GM12878 (cell line): Measurements from ENCODE around the gene ACTR2. TPM values are rescaled to one million over a fixed set of nuclear protein-coding genes. Genes with fewer than 3 reads are reported as not detected.

ENCODE experiments used
- ATAC-seq: fragments of 200-7000 bp; cut with Tn5 transposase; 3 replicates; pipeline ENCODE4 v1.9.1; 2020; ENCODE audit warnings: mild to moderate bottlenecking, moderate library complexity
- BruUV-seq: library from RNA; stranded (reverse); fragments of 400-500 nt; replicated peaks from 2 replicates; lab custom pipeline; 2021; lab: Mats Ljungman, UMichigan
- CTCF ChIA-PET: fragments of 300-600 bp; sonication (Branson Sonifier 250); formaldehyde crosslinking; extraction: SDS; loops from one replicate; lab custom pipeline; 2021; ENCODE audit warnings: inconsistent platforms; lab: Yijun Ruan, JAX
- POLR2A ChIA-PET: fragments of 350-600 bp; formaldehyde crosslinking; extraction: SDS; loops from one replicate; lab custom pipeline; 2021; ENCODE audit warnings: inconsistent platforms; lab: Charles Lee
- RAD21 ChIA-PET: fragments of 300-600 bp; sonication (Branson Sonifier 250); formaldehyde crosslinking; loops from one replicate; lab custom pipeline; 2023; ENCODE audit warnings: antibody characterized with exemption; ENCODE audit not compliant: unreplicated experiment; lab: Charles Lee
- SMC1A ChIA-PET: fragments of 300-600 bp; sonication (Branson Sonifier 250); formaldehyde crosslinking; loops from one replicate; lab custom pipeline; 2023; ENCODE audit not compliant: unreplicated experiment, uncharacterized antibody; lab: Charles Lee
- DNase-seq: peaks from one replicate; pipeline ENCODE4 v3.0.0-alpha.2; 2011; ENCODE audit warnings: low read depth, low spot score
- FAIRE-seq: peaks from 3 replicates; lab custom pipeline; 2011; peaks lifted over from hg19 to GRCh38; lab: Jason Lieb, UNC
- H2AFZ ChIP-seq: 2 replicates; pipeline ENCODE4 v1.6.0; 2011; ENCODE audit warnings: low read depth, low read length, control low read depth; ENCODE audit not compliant: control insufficient read depth
- H3K27ac ChIP-seq: 2 replicates; pipeline ENCODE4 v1.5.1; 2011; ENCODE audit warnings: control low read depth; ENCODE audit not compliant: control insufficient read depth, insufficient read depth
- H3K27me3 ChIP-seq, 2 experiments: replicated peaks in 1 of 2; 2 replicates each; pipeline versions ENCODE4 v1.6.0 to v1.6.1; 2011; ENCODE audit warnings: low read length in 1 of 2; ENCODE audit not compliant: control insufficient read depth in 2 of 2, insufficient read depth in 2 of 2
- H3K36me3 ChIP-seq, 2 experiments: 2 replicates each; pipeline ENCODE4 v1.5.1; 2011; ENCODE audit warnings: low read length in 1 of 2; ENCODE audit not compliant: control insufficient read depth in 2 of 2, insufficient read depth in 2 of 2
- H3K4me1 ChIP-seq: 2 replicates; pipeline ENCODE4 v1.6.1; 2011; ENCODE audit warnings: mild to moderate bottlenecking, low read length, moderate library complexity, mixed read lengths; ENCODE audit not compliant: control insufficient read depth, insufficient read depth
- H3K4me2 ChIP-seq: 2 replicates; pipeline ENCODE4 v1.6.0; 2011; ENCODE audit warnings: control low read depth; ENCODE audit not compliant: control insufficient read depth, insufficient read depth
- H3K4me3 ChIP-seq: fragments of 200-600 bp; sonication (generic); 2 replicates; pipeline ENCODE4 v1.5.1; 2016
- H3K79me2 ChIP-seq: 2 replicates; pipeline ENCODE4 v1.6.0; 2011; ENCODE audit warnings: low read length; ENCODE audit not compliant: control insufficient read depth, insufficient read depth
- H3K9ac ChIP-seq: 2 replicates; pipeline ENCODE4 v1.8.0; 2011; ENCODE audit warnings: low read length, control low read depth, mixed read lengths; ENCODE audit not compliant: control insufficient read depth, insufficient read depth
- H3K9me3 ChIP-seq: replicated peaks from 3 replicates; pipeline ENCODE4 v1.5.1; 2011; ENCODE audit warnings: mild to moderate bottlenecking, low read length; ENCODE audit not compliant: control insufficient read depth, insufficient read depth
- H4K20me1 ChIP-seq: 2 replicates; pipeline ENCODE4 v1.6.0; 2011; ENCODE audit not compliant: control insufficient read depth, insufficient read depth
- BCLAF1 ChIP-seq: fragments of 450-650 bp; IDR thresholded peaks from 2 replicates; pipeline ENCODE4 v1.6.1; 2017; ENCODE audit warnings: antibody characterized with exemption, mild to moderate bottlenecking, moderate library complexity
- POLR2AphosphoS5 ChIP-seq: IDR thresholded peaks from 2 replicates; pipeline ENCODE4 v1.6.1; 2011; ENCODE audit warnings: mild to moderate bottlenecking, low read length, inconsistent platforms
- WGBS: methylation state at CpG from one replicate; pipeline ENCODE4 v1.1.6; 2016; ENCODE audit warnings: low lambda C conversion rate; ENCODE audit not compliant: insufficient replicate concordance, insufficient coverage; ENCODE audit errors: missing lambda C conversion rate; 5-methylcytosine and 5-hydroxymethylcytosine counted together
- in situ Hi-C: fragments of 300-500 bp; cut with MboI; formaldehyde crosslinking; loops from 9 replicates; pipeline ENCODE4 v1.14.3; 2018; ENCODE audit warnings: mixed read lengths
- intact Hi-C: fragments of 100-400 bp; cut with micrococcal nuclease; formaldehyde crosslinking; loops from one replicate; pipeline ENCODE4 v1.14.2; 2022; ENCODE audit not compliant: unreplicated experiment
- polyA plus RNA-seq, 11 experiments: library from polyadenylated mRNA; depleted of rRNA in 4 of 11; unstranded in 6 of 11; stranded (reverse) in 5 of 11; fragments of >200 nt; fragmentation: Nextera tagmentation in 4 of 11; fragmentation: Illumina TruSeq in 1 of 11; extraction: Ambion mirVana in 4 of 11; extraction: Trizol in 1 of 11; gene quantifications; 1 replicate in 1 of 11; 2 replicates in 10 of 11; pipeline versions ENCODE4 v1.2.1 to v1.2.3, GENCODE V29; 2011 to 2016; ENCODE audit warnings: inconsistent platforms in 2 of 11, missing spikeins in 2 of 11, low read depth in 1 of 11
- total RNA-seq, 4 experiments: library from RNA; depleted of rRNA in 3 of 4; stranded (reverse); fragments of >200 nt in 3 of 4; fragmentation: Illumina TruSeq in 1 of 4; extraction: Trizol in 1 of 4; gene quantifications; 2 replicates each; pipeline versions ENCODE4 v1.2.1 to v1.2.3, GENCODE V29; 2013 to 2021

ACTR2 gene
- total and polyA plus RNA-seq, 10 of the 15 experiments (the other 5 are each of a cell fraction or from before 2014, with no cell fraction given): 94.2 to 401 (median 195) TPM

GRCh38 chr2:65275141-65275915 lies 47.7 kb downstream of the ACTR2 start:
- 88% methylated on average over 4 of the region's 4 CpGs for WGBS
- no peaks in the 10 kb centered on the region for H4K20me1 ChIP-seq
- DNase-seq (no peak), ATAC-seq (no peak), FAIRE-seq (no peak)
- H3K4me2 ChIP-seq: no peak overlapping the region
- ChIA-PET SMC1A (interaction anchor here (0.7 to 3.0 kb wide), 16 partner anchors 9 to 298 kb away, joined by 3 to 16 read pairs (median 4); no protein-coding TSS in a partner anchor), RAD21 (interaction anchor here (1.2 to 2.1 kb wide), 5 partner anchors 10 to 277 kb away, joined by 3 to 7 read pairs (median 5); no protein-coding TSS in a partner anchor), POLR2A (interaction anchor here (0.7 kb wide), 1 partner anchor 9 kb away, joined by 4 read pairs; no protein-coding TSS in a partner anchor), CTCF (interaction anchor here (1.0 to 2.0 kb wide), 7 partner anchors 10 to 211 kb away, joined by 3 to 7 read pairs (median 5); no protein-coding TSS in a partner anchor)
- TSS peak; percentile 2 for BruUV-seq
- peaks cover 2 to 9% of the 10 kb centered on the region in 2 experiments; a peak in 3 of 4 replicates for H3K36me3 ChIP-seq
- H2AFZ ChIP-seq: no peak overlapping the region
- H3K27me3 ChIP-seq: no peaks in the 10 kb centered on the region
- no peaks in the 10 kb centered on the region for H3K4me1 ChIP-seq
- no peak overlapping the region for H3K27ac ChIP-seq
- H3K4me3 ChIP-seq: no peak overlapping the region
- no peaks in the 10 kb centered on the region for H3K79me2 ChIP-seq
- in situ Hi-C loops: no loop called here
- intact Hi-C loops: no loop called here
- no peaks in the 10 kb centered on the region for H3K9me3 ChIP-seq
- TF ChIP-seq BCLAF1 (no peak), POLR2AphosphoS5 (0 out of 2 replicates have a peak, but pooled peaks have one; percentile 11)
- TF ChIP-seq, all 136 proteins: peak for 1
- H3K9ac ChIP-seq: no peak overlapping the region
